Measurements from ENCODE around the gene CRLF1. TPM values are rescaled to one million over a fixed set of nuclear protein-coding genes. Genes with fewer than 3 reads are reported as not detected.

Gene CRLF1
- 100 to 1,000 TPM; 154 to 436 TPM for total RNA-seq
- long read RNA-seq, donor 1, transcript CRLF1-201 (9 exons, 1,792 nt), result major isoform, 103 of 251 reads
- long read RNA-seq, donor 1, partial matches to known transcripts, result 42 of 251 reads
- long read RNA-seq, donor 1, other reads (novel, unspliced or antisense), result 106 of 251 reads
- long read RNA-seq, donor 2, partial matches to known transcripts, result 18 of 37 reads
- long read RNA-seq, donor 2, other reads (novel, unspliced or antisense), result 16 of 37 reads

- intact Hi-C loops (cut with DNase I), result loop anchor here in 1 of 2 donors (10.0 kb wide), 1 partner anchor 68 kb away; no protein-coding TSS in a partner anchor
- no peak for DNase-seq (ENCODE audit: low spot score)
Observed at GRCh38 chr19:18606281-18607225, at the start of gene CRLF1. Gene CRLF1 (minus strand): TSS chr19:18606799. CDS start chr19:18606656, 143 bp downstream.

GRCh38 chr19:18655173-18655844, 48.7 kb upstream of the CRLF1 start:
- intact Hi-C loops (cut with DNase I), result no loop called here
- no peak for DNase-seq (ENCODE audit: low spot score)

GRCh38 chr19:18654469-18654868, 47.9 kb upstream of the CRLF1 start:
- DNase-seq (ENCODE audit: low spot score), result no peak
- intact Hi-C loops (cut with DNase I), result no loop called here

GRCh38 chr19:18653853-18654252, 47.3 kb upstream of the CRLF1 start:
- DNase-seq (ENCODE audit: low spot score), result no peak
- intact Hi-C loops (cut with DNase I), result no loop called here

GRCh38 chr19:18651733-18652132, 45.1 kb upstream of the CRLF1 start:
- DNase-seq (ENCODE audit: low spot score), result no peak
- intact Hi-C loops (cut with DNase I), result no loop called here

- intact Hi-C loops (cut with DNase I), result no loop called here
- DNase-seq (ENCODE audit: low spot score), result no peak
Observed at GRCh38 chr19:18651300-18651699, 44.7 kb upstream of the CRLF1 start.

GRCh38 chr19:18650468-18651041, 44.0 kb upstream of the CRLF1 start:
- intact Hi-C loops (cut with DNase I), result no loop called here
- DNase-seq (ENCODE audit: low spot score), result peak; percentile 98

- intact Hi-C loops (cut with DNase I), result no loop called here
- DNase-seq (ENCODE audit: low spot score), result peak; percentile 94
Observed at GRCh38 chr19:18650021-18650390, 43.4 kb upstream of the CRLF1 start.

GRCh38 chr19:18649371-18650020, 42.9 kb upstream of the CRLF1 start:
- intact Hi-C loops (cut with DNase I), result no loop called here
- peak; percentile 93 for DNase-seq (ENCODE audit: low spot score)

- DNase-seq (ENCODE audit: low spot score), result peak; percentile 87
- intact Hi-C loops (cut with DNase I), result no loop called here
Observed at GRCh38 chr19:18648973-18649315, 42.3 kb upstream of the CRLF1 start.

- DNase-seq (ENCODE audit: low spot score), result no peak
Observed at GRCh38 chr19:18647807-18648206, 41.2 kb upstream of the CRLF1 start.

GRCh38 chr19:18647371-18647767, 40.8 kb upstream of the CRLF1 start:
- intact Hi-C loops (cut with DNase I), result no loop called here
- DNase-seq (ENCODE audit: low spot score), result no peak

More at GRCh38 chr19:18647807-18648206, 41.2 kb upstream of the CRLF1 start:
- intact Hi-C loops (cut with DNase I), result no loop called here

- intact Hi-C loops (cut with DNase I), result no loop called here
- no peak for DNase-seq (ENCODE audit: low spot score)
Observed at GRCh38 chr19:18646535-18647370, 40.2 kb upstream of the CRLF1 start.

GRCh38 chr19:18645035-18645511, 38.5 kb upstream of the CRLF1 start:
- intact Hi-C loops (cut with DNase I), result no loop called here
- no peak for DNase-seq (ENCODE audit: low spot score)

GRCh38 chr19:18644196-18645034, 37.8 kb upstream of the CRLF1 start:
- no peak for DNase-seq (ENCODE audit: low spot score)
- intact Hi-C loops (cut with DNase I), result no loop called here

- intact Hi-C loops (cut with DNase I), result no loop called here
- DNase-seq (ENCODE audit: low spot score), result no peak
Observed at GRCh38 chr19:18639706-18640243, 33.2 kb upstream of the CRLF1 start.

Data from posterior vena cava (tissue), 2 donors.